Activated naive CD4-positive, alpha-beta T cell treated with anti-CD3 and anti-CD28 coated beads, Interleukin-2, amount 50 U/mL, for 24 hours (primary cell): ENCODE measurements around the gene CEACAM18.
"Not testable (repeated sequence)": the region's sequence is repeated elsewhere in the genome, so short reads cannot be mapped to it uniquely, and the experiment has no call there.

Source experiments
- H3K27ac Mint-ChIP-seq: one replicate; pipeline ENCODE4 v1.8.0; 2021; ENCODE audit warnings: mild to moderate bottlenecking, mixed read lengths
- H3K27me3 Mint-ChIP-seq: one replicate; pipeline ENCODE4 v1.8.0; 2021; ENCODE audit warnings: mixed read lengths
- H3K36me3 Mint-ChIP-seq: one replicate; pipeline ENCODE4 v1.8.0; 2021; ENCODE audit warnings: mixed read lengths
- H3K4me1 Mint-ChIP-seq: one replicate; pipeline ENCODE4 v1.8.0; 2021; ENCODE audit warnings: mixed read lengths
- H3K4me3 Mint-ChIP-seq: one replicate; pipeline ENCODE4 v1.8.0; 2021; ENCODE audit warnings: mild to moderate bottlenecking, mixed read lengths
- H3K9me3 Mint-ChIP-seq: one replicate; pipeline ENCODE4 v1.8.0; 2021; ENCODE audit warnings: mixed read lengths

Gene CEACAM18

DNA sequence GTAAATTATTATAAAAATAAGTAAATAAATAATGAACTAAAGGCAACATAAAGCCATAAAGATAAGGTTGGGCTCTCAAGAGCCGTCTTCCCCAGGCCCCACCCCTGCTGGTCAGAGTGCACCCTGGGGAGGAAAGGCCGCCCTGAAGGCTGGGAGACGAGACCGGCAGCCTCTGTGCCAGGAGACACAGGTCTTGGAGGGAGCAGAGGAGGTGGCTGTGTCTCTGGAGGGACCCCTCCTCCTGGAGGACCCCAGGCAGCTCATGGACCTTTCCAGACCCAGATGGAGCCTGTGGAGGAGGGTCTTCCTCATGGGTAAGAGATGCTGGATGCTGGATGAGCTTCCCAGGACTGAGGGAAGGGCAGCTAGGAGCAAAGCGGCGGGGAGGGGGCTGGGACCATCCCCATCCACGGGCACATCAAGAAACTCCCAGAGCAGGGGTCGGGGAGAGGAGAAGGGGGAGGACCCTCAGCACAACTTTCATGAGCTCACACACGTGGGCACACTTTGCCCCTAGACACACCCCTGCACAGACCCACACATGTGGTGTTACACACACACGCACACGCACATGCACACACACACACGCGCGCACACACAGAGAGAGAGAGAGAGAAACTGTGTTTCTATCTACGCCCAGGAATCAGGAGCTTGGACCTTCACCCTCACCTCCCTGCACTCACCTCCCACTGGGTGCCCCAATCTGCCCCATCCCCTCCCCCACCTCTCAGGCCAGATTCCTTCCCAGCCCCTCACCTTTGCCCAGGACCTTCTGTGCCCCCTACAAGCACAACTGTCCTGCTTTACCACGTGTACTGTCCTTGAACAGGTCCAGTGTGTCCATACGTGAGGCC is at the start of gene CEACAM18:
TSS of gene CEACAM18 (plus strand) at position 159 of the 854 bp plus-strand sequence.
- Mint-ChIP-seq H3K36me3 (no peaks in the 10 kb centered on the region), H3K27me3 (no peaks in the 10 kb centered on the region), H3K9me3 (no peaks in the 10 kb centered on the region), H3K27ac (peak within 1 kb of the TSS; percentile 10), H3K4me1 (peaks cover 19% of the 10 kb centered on the region), H3K4me3 (no peak within 1 kb of the TSS)

GRCh38 chr19:51430221-51430620 is 48.1 kb upstream of the CEACAM18 start:
- no peaks in the 10 kb centered on the region for H3K27me3 Mint-ChIP-seq
- H3K27ac Mint-ChIP-seq: no peak overlapping the region
- H3K4me3 Mint-ChIP-seq: no peak overlapping the region
- H3K9me3 Mint-ChIP-seq: no peaks in the 10 kb centered on the region
- H3K4me1 Mint-ChIP-seq: no peaks in the 10 kb centered on the region
- H3K36me3 Mint-ChIP-seq: no peaks in the 10 kb centered on the region

- H3K4me1 Mint-ChIP-seq: no peaks in the 10 kb centered on the region
- H3K27ac Mint-ChIP-seq: no peak overlapping the region
- H3K27me3 Mint-ChIP-seq: no peaks in the 10 kb centered on the region
- no peak overlapping the region for H3K4me3 Mint-ChIP-seq
- H3K9me3 Mint-ChIP-seq: no peaks in the 10 kb centered on the region
- no peaks in the 10 kb centered on the region for H3K36me3 Mint-ChIP-seq
Measured at GRCh38 chr19:51431124-51431523, 47.2 kb upstream of the CEACAM18 start.

DNA sequence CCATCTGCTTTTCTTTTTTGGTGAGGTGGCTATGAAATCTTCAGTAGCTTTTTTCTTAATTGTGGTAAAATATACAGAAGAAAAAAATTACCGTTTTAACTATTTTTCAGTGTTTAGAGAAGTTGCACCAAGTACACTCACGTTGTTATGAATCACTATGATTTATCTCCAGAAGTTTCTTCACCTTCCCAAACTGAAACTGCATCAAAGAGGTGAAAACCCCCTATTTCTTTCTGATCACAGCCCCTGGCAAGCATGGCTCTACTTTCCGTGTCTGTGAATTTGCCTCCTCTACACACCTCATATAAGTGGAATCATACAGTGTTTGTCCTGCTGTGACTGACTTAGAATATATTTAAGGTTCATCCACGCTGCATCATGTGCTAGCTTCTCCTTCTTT is 45.3 kb upstream of the CEACAM18 start:
- Mint-ChIP-seq H3K36me3 (no peaks in the 10 kb centered on the region), H3K27me3 (no peaks in the 10 kb centered on the region), H3K9me3 (no peaks in the 10 kb centered on the region), H3K4me3 (no peak overlapping the region), H3K27ac (no peak overlapping the region), H3K4me1 (peaks cover under 1% of the 10 kb centered on the region)

- Mint-ChIP-seq H3K4me1 (peaks cover 11% of the 10 kb centered on the region), H3K9me3 (no peaks in the 10 kb centered on the region), H3K27me3 (no peaks in the 10 kb centered on the region)
Measured at GRCh38 chr19:51434456-51434855, 43.9 kb upstream of the CEACAM18 start.

DNA sequence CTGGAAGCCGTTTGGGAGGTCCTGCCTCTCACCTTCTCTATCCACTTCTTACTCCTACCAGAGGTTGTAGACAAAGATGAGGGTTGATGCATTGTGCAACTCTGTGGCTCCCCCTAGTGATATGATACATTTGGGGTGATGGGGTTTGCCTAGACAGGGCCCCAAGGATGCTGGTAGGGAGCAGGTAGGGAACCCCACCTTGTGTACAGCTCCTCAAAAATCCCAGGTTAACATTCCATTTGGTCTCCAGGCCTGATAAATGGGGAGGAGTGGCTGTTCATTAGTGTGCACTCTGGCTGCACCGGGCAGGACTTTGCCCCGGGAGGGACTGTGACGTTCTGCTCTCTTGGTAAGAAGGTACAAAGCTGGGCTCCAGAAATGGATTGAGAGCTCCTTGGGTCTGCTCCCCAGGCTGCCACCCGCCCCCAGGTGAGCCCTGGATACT is 39.3 kb upstream of the CEACAM18 start:
- H3K27ac Mint-ChIP-seq: peak overlapping the region; percentile 17
- no peak overlapping the region for H3K4me3 Mint-ChIP-seq
- peaks cover 51% of the 10 kb centered on the region for H3K4me1 Mint-ChIP-seq

More at GRCh38 chr19:51434456-51434855, 43.9 kb upstream of the CEACAM18 start:
- H3K4me3 Mint-ChIP-seq: no peak overlapping the region
- H3K27ac Mint-ChIP-seq: no peak overlapping the region
- H3K36me3 Mint-ChIP-seq: no peaks in the 10 kb centered on the region

DNA sequence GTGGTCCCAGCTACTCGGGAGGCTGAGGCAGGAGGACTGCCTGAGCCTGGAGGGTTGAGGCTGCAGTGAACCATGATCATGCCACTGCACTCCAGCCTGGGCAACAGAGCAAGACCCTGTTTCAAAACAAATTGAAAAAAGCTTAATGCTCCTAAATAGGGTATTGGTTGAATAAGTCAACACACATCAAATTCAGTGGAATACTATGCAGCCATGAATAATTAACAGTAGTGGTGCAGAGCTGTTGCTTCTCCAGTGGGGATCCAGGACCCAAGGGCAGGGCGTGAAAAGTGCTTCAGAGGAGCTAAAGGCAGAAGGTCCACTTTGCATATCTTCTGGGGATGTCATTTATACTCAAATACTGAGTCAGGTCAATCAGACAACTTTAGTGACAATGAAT is 38.3 kb upstream of the CEACAM18 start:
- Mint-ChIP-seq H3K27ac (peak overlapping the region; percentile 62), H3K4me1 (peaks cover 51% of the 10 kb centered on the region), H3K9me3 (no peaks in the 10 kb centered on the region), H3K27me3 (no peaks in the 10 kb centered on the region), H3K36me3 (peaks cover 1% of the 10 kb centered on the region), H3K4me3 (peak overlapping the region; percentile 85)

More for the DNA sequence above, 39.3 kb upstream of the CEACAM18 start:
- no peaks in the 10 kb centered on the region for H3K27me3 Mint-ChIP-seq
- peaks cover 1% of the 10 kb centered on the region for H3K36me3 Mint-ChIP-seq
- no peaks in the 10 kb centered on the region for H3K9me3 Mint-ChIP-seq

DNA sequence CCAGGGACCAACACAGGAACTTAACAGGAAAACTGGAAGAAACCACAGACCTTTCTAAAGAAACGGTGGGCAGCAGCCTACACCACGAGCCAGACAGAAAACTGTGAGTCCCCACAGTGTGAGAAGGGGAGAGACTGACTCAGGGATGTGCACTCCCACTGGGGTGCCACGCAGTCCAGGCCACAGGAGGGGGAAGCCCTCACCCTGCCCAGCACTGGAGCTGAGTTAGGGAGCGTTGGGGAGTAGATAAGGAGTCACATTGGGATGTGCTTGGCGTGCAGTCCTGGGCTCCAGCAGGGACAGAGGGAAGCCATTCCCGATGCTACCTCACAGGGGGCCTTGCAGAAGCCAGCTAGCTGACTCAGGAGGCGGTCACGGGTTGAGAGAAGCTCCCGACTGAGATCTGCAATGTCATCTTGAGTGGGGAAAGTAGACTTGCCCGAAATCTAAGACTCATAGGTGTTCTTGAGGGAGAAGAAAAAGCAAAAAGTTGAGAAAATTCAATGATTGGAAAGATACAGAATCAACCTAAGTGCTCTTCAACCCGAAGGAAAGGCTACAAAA is 37.4 kb upstream of the CEACAM18 start:
- peak overlapping the region; percentile 85 for H3K4me3 Mint-ChIP-seq
- H3K36me3 Mint-ChIP-seq: peaks cover 1% of the 10 kb centered on the region
- H3K9me3 Mint-ChIP-seq: no peaks in the 10 kb centered on the region
- no peaks in the 10 kb centered on the region for H3K27me3 Mint-ChIP-seq
- peak overlapping the region; percentile 95 for H3K27ac Mint-ChIP-seq
- H3K4me1 Mint-ChIP-seq: peaks cover 51% of the 10 kb centered on the region

GRCh38 chr19:51441410-51442390 is 36.6 kb upstream of the CEACAM18 start:
- Mint-ChIP-seq H3K27me3 (no peaks in the 10 kb centered on the region), H3K4me3 (peak overlapping the region; percentile 85), H3K27ac (peak overlapping the region; percentile 95), H3K36me3 (peaks cover 1% of the 10 kb centered on the region), H3K9me3 (peaks cover 2% of the 10 kb centered on the region), H3K4me1 (peaks cover 53% of the 10 kb centered on the region)

- H3K9me3 Mint-ChIP-seq, H3K27ac Mint-ChIP-seq, H3K27me3 Mint-ChIP-seq, H3K36me3 Mint-ChIP-seq, H3K4me3 Mint-ChIP-seq: not testable (repeated sequence)
- H3K4me1 Mint-ChIP-seq: peaks cover 44% of the 10 kb centered on the region
Measured at GRCh38 chr19:51447510-51447909, 30.8 kb upstream of the CEACAM18 start.

- H3K36me3 Mint-ChIP-seq: peaks cover 3% of the 10 kb centered on the region
Measured at GRCh38 chr19:51448011-51448410, 30.3 kb upstream of the CEACAM18 start.

GRCh38 chr19:51448411-51449016 is 29.8 kb upstream of the CEACAM18 start:
- H3K4me3 Mint-ChIP-seq: peak overlapping the region; percentile 41
- peaks cover 2% of the 10 kb centered on the region for H3K36me3 Mint-ChIP-seq
- H3K27ac Mint-ChIP-seq: peak overlapping the region; percentile 3
- H3K9me3 Mint-ChIP-seq: peaks cover 5% of the 10 kb centered on the region
- no peaks in the 10 kb centered on the region for H3K27me3 Mint-ChIP-seq
- peaks cover 34% of the 10 kb centered on the region for H3K4me1 Mint-ChIP-seq

More at GRCh38 chr19:51448011-51448410, 30.3 kb upstream of the CEACAM18 start:
- peaks cover 39% of the 10 kb centered on the region for H3K4me1 Mint-ChIP-seq
- H3K27ac Mint-ChIP-seq: peak overlapping the region; percentile 3
- peak overlapping the region; percentile 41 for H3K4me3 Mint-ChIP-seq
- no peaks in the 10 kb centered on the region for H3K27me3 Mint-ChIP-seq
- peaks cover 5% of the 10 kb centered on the region for H3K9me3 Mint-ChIP-seq

- Mint-ChIP-seq H3K4me3 (no peak overlapping the region), H3K36me3 (peaks cover 2% of the 10 kb centered on the region), H3K27ac (peak overlapping the region; percentile 19), H3K4me1 (peaks cover 33% of the 10 kb centered on the region), H3K9me3 (peaks cover 5% of the 10 kb centered on the region), H3K27me3 (no peaks in the 10 kb centered on the region)
Measured at GRCh38 chr19:51450730-51451307, 27.5 kb upstream of the CEACAM18 start.

GRCh38 chr19:51456541-51457290 is 21.6 kb upstream of the CEACAM18 start:
- Mint-ChIP-seq H3K9me3 (no peaks in the 10 kb centered on the region), H3K36me3 (no peaks in the 10 kb centered on the region), H3K27ac (no peak overlapping the region), H3K4me3 (no peak overlapping the region), H3K4me1 (no peaks in the 10 kb centered on the region), H3K27me3 (no peaks in the 10 kb centered on the region)
